Activated gamma-delta T cell treated with Interleukin-2 at 50 U/mL for 16 hours (primary cell): ENCODE data around the gene KANTR.

Experiments used
- DNase-seq: peaks from one replicate; pipeline ENCODE4 v3.0.0-alpha.2; 2020

Gene KANTR

GRCh38 chrX:53081925-53082772, 11.8 kb upstream of the KANTR start, which contains the start of gene TSPYL2:
TSS of gene TSPYL2 (plus strand) at chrX:53082367. CDS start at chrX:53082499, 132 bp downstream.
- DNase-seq: peak; percentile 90

- no peak for DNase-seq
Observed at GRCh38 chrX:53082773-53083616, 10.9 kb upstream of the KANTR start.

- no peak for DNase-seq
Observed at GRCh38 chrX:53084043-53084570, 9.8 kb upstream of the KANTR start.

GRCh38 chrX:53084863-53085262, 9.1 kb upstream of the KANTR start:
- DNase-seq: no peak

GRCh38 chrX:53085661-53086229, 8.2 kb upstream of the KANTR start:
- DNase-seq: no peak

- no peak for DNase-seq
Observed at GRCh38 chrX:53086464-53086863, 7.5 kb upstream of the KANTR start.

- DNase-seq: no peak
Observed at GRCh38 chrX:53087388-53087831, 6.5 kb upstream of the KANTR start.

GRCh38 chrX:53088136-53088974, 5.6 kb upstream of the KANTR start:
- DNase-seq: peak; percentile 73

GRCh38 chrX:53089224-53089842, 4.6 kb upstream of the KANTR start:
- DNase-seq: peak; percentile 25

- DNase-seq: no peak
Observed at GRCh38 chrX:53089925-53090324, 4.0 kb upstream of the KANTR start.

- DNase-seq: no peak
Observed at GRCh38 chrX:53091354-53091753, 2.6 kb upstream of the KANTR start.

- peak; percentile 72 for DNase-seq
Observed at GRCh38 chrX:53093177-53093655, 726 bp upstream of the KANTR start.

GRCh38 chrX:53094582-53094905, 602 bp downstream of the KANTR start:
- DNase-seq: no peak

- DNase-seq: no peak
Observed at GRCh38 chrX:53095796-53096195, 1.9 kb downstream of the KANTR start.

- no peak for DNase-seq
Observed at GRCh38 chrX:53114864-53115549, 21.1 kb downstream of the KANTR start.

GRCh38 chrX:53115550-53115874, 21.6 kb downstream of the KANTR start:
- no peak for DNase-seq

GRCh38 chrX:53116101-53116500, 22.2 kb downstream of the KANTR start:
- no peak for DNase-seq

GRCh38 chrX:53122013-53122412, 28.1 kb downstream of the KANTR start:
- DNase-seq: no peak

GRCh38 chrX:53125506-53125905, 31.6 kb downstream of the KANTR start:
- DNase-seq: no peak

- DNase-seq: no peak
Observed at GRCh38 chrX:53126377-53126776, 32.4 kb downstream of the KANTR start.

- DNase-seq: no peak
Observed at GRCh38 chrX:53128097-53128749, 34.3 kb downstream of the KANTR start.
